ENCODE measurements around the gene RTN4RL2.

DNA sequence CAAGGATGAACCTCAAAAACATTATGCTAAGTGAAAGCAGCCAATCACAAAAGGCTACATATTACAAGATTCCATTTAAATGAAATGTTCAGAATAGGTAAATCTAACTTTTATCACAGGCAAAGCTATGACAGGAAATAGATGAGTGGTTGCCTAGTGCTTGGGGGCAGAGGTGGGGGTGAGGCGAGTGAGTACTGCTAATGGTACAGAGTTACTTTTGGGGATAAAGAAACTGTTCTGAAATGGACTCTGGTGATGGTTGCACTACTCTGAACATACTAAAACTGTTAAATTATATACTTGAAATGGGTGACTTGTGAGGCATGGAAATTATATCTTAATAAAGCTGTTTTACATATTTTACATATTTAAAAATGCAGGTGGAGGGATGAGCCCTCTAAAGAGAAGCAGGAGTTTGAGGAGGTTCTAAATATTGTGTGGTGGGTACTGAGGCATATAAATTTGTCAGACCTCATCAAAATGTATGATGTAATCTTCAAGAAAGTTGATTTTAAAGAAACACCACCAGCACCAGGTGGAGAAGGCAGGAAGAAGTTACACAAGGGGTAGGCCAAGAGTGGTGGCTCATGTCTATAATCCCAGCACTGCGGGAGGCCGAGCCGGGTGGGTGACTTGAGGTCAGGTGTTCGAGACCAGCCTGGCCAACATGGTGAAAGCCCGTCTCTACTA, 51.6 kb downstream of the RTN4RL2 start:
- TF ChIP-seq GATA2 (IDR thresholded peaks at IDR 0.05; ENCODE audit: low read depth, low read length): no peak
- TF ChIP-seq GATA3 (IDR thresholded peaks at IDR 0.05; ENCODE audit: low read depth, low read length): no peak
